HepG2 (cell line): Measurements from ENCODE around the gene E2F1. TPM values are rescaled to one million over a fixed set of nuclear protein-coding genes. Genes with fewer than 3 reads are reported as not detected.
A peak's percentile ranks its signal among the peaks of the same experiment; 100 is the strongest.

ENCODE experiments used
- ATF6 ChIP-seq: sonication (generic); formaldehyde crosslinking; conservative IDR thresholded peaks from 2 replicates; pipeline ENCODE4 v1.4.0; 2020; ENCODE audit warnings: missing genetic modification reagents
- EED ChIP-seq: sonication (generic); formaldehyde crosslinking; IDR thresholded peaks from 2 replicates; pipeline ENCODE4 v1.5.0; 2020; ENCODE audit warnings: mild to moderate bottlenecking, missing genetic modification reagents
- ERF ChIP-seq: IDR thresholded peaks from 2 replicates; pipeline ENCODE4 v1.6.1; 2018; ENCODE audit warnings: missing biosample characterization, missing genetic modification reagents
- HNRNPK ChIP-seq: fragments of 200-400 bp; formaldehyde crosslinking; IDR thresholded peaks from 2 replicates; pipeline ENCODE4 v1.6.1; 2018; ENCODE audit warnings: low read length, low read depth, moderate library complexity, mild to moderate bottlenecking; ENCODE audit not compliant: poor library complexity, severe bottlenecking
- IRF9 ChIP-seq: sonication (generic); formaldehyde crosslinking; IDR thresholded peaks from 2 replicates; pipeline ENCODE4 v1.8.0; 2022; ENCODE audit warnings: missing genetic modification reagents, mild to moderate bottlenecking, borderline replicate concordance
- KAT2B ChIP-seq: fragments of 150-350 bp; IDR thresholded peaks from 2 replicates; pipeline ENCODE4 v1.6.1; 2014; ENCODE audit warnings: low read depth, low read length, borderline replicate concordance
- MLLT10 ChIP-seq: sonication (generic); formaldehyde crosslinking; IDR thresholded peaks from 2 replicates; pipeline ENCODE4 v1.4.0; 2020; ENCODE audit warnings: missing genetic modification reagents
- NFIB ChIP-seq: sonication (generic); formaldehyde crosslinking; IDR thresholded peaks from 2 replicates; pipeline ENCODE4 v1.9.0; 2021; ENCODE audit warnings: missing genetic modification reagents, mild to moderate bottlenecking, borderline replicate concordance
- RXRB ChIP-seq: IDR thresholded peaks from 2 replicates; pipeline ENCODE4 v1.6.1; 2016; ENCODE audit warnings: borderline replicate concordance, missing genetic modification reagents, missing compliant biosample characterization
- SNAPC2 ChIP-seq: sonication (generic); formaldehyde crosslinking; IDR thresholded peaks from 2 replicates; pipeline ENCODE4 v1.8.1; 2022; ENCODE audit warnings: mild to moderate bottlenecking, missing genetic modification reagents
- SP1 ChIP-seq, 2 experiments: fragments of 450-650 bp in 1 of 2; sonication (generic) in 1 of 2; formaldehyde crosslinking in 1 of 2; IDR thresholded peaks; 2 replicates each; pipeline versions ENCODE4 v1.4.0 to v1.6.1; 2016 to 2020; ENCODE audit warnings: missing genetic modification reagents in 1 of 2
- ZMYM3 ChIP-seq: sonication (generic); formaldehyde crosslinking; IDR thresholded peaks from 2 replicates; pipeline ENCODE4 v1.5.1; 2020; ENCODE audit warnings: mild to moderate bottlenecking, missing genetic modification reagents
- ZNF224 ChIP-seq: sonication (generic); formaldehyde crosslinking; IDR thresholded peaks from 2 replicates; pipeline ENCODE4 v1.5.0; 2020; ENCODE audit warnings: mild to moderate bottlenecking, missing genetic modification reagents
- ZNF484 ChIP-seq: sonication (generic); formaldehyde crosslinking; IDR thresholded peaks from 2 replicates; pipeline ENCODE4 v1.5.1; 2020; ENCODE audit warnings: mild to moderate bottlenecking, low read depth, missing genetic modification reagents, borderline replicate concordance
- ZNF580 ChIP-seq: IDR thresholded peaks from 2 replicates; pipeline ENCODE4 v1.6.1; 2016; ENCODE audit warnings: low read depth, borderline replicate concordance
- ZNF614 ChIP-seq: IDR thresholded peaks from 2 replicates; pipeline ENCODE4 v1.6.1; 2018; ENCODE audit warnings: missing biosample characterization, missing genetic modification reagents, inconsistent platforms, borderline replicate concordance
- ZNF615 ChIP-seq: sonication (generic); formaldehyde crosslinking; IDR thresholded peaks from 2 replicates; pipeline ENCODE4 v1.5.0; 2020; ENCODE audit warnings: mild to moderate bottlenecking, missing genetic modification reagents, borderline replicate concordance
- polyA plus RNA-seq, 8 experiments: library from polyadenylated mRNA; depleted of rRNA in 3 of 8; stranded (reverse) in 7 of 8; unstranded in 1 of 8; fragments of >200 nt; fragmentation: Illumina TruSeq in 4 of 8; extraction: Trizol in 4 of 8; gene quantifications; 2 replicates each; pipeline versions ENCODE4 v1.2.1 to v1.2.3, GENCODE V29; 2011 to 2016; ENCODE audit warnings: low read depth in 4 of 8, missing spikeins in 1 of 8, mixed read lengths in 1 of 8; ENCODE audit not compliant: insufficient read depth in 1 of 8
- total RNA-seq, 5 experiments: library from RNA; depleted of rRNA; stranded (reverse); fragments of >200 nt; fragmentation: Illumina TruSeq; extraction: Trizol; gene quantifications; 2 replicates each; pipeline ENCODE4 v1.2.3, GENCODE V29; 2016; ENCODE audit warnings: low read depth in 1 of 5
- TF ChIP-seq, protein P1 (sequence below): IDR thresholded peaks from 2 replicates; pipeline ENCODE4 v1.6.1; 2012; ENCODE audit warnings: low read length, improper control_type of control experiment
- TF ChIP-seq, protein P2 (sequence below): sonication (generic); formaldehyde crosslinking; IDR thresholded peaks from 2 replicates; pipeline ENCODE4 v1.8.0; 2022; ENCODE audit warnings: low read depth, missing genetic modification reagents
- TF ChIP-seq, protein P3 (sequence below): sonication (generic); formaldehyde crosslinking; IDR thresholded peaks from 2 replicates; pipeline ENCODE4 v1.5.0; 2020; ENCODE audit warnings: mild to moderate bottlenecking, missing genetic modification reagents, borderline replicate concordance

Gene E2F1
- total and polyA plus RNA-seq, 2 of the 13 experiments (the other 11 are each of a cell fraction or from before 2014, with no cell fraction given), result 25.5 to 39.4 TPM

- TF ChIP-seq, protein P1, sequence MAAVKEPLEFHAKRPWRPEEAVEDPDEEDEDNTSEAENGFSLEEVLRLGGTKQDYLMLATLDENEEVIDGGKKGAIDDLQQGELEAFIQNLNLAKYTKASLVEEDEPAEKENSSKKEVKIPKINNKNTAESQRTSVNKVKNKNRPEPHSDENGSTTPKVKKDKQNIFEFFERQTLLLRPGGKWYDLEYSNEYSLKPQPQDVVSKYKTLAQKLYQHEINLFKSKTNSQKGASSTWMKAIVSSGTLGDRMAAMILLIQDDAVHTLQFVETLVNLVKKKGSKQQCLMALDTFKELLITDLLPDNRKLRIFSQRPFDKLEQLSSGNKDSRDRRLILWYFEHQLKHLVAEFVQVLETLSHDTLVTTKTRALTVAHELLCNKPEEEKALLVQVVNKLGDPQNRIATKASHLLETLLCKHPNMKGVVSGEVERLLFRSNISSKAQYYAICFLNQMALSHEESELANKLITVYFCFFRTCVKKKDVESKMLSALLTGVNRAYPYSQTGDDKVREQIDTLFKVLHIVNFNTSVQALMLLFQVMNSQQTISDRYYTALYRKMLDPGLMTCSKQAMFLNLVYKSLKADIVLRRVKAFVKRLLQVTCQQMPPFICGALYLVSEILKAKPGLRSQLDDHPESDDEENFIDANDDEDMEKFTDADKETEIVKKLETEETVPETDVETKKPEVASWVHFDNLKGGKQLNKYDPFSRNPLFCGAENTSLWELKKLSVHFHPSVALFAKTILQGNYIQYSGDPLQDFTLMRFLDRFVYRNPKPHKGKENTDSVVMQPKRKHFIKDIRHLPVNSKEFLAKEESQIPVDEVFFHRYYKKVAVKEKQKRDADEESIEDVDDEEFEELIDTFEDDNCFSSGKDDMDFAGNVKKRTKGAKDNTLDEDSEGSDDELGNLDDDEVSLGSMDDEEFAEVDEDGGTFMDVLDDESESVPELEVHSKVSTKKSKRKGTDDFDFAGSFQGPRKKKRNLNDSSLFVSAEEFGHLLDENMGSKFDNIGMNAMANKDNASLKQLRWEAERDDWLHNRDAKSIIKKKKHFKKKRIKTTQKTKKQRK, result no peak
- TF ChIP-seq, protein P2, sequence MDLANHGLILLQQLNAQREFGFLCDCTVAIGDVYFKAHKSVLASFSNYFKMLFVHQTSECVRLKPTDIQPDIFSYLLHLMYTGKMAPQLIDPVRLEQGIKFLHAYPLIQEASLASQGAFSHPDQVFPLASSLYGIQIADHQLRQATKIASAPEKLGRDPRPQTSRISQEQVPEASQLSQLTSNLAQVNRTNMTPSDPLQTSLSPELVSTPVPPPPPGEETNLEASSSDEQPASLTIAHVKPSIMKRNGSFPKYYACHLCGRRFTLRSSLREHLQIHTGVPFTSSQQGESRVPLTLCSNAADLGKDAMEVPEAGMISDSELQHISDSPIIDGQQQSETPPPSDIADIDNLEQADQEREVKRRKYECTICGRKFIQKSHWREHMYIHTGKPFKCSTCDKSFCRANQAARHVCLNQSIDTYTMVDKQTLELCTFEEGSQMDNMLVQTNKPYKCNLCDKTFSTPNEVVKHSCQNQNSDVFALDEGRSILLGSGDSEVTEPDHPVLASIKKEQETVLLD (CRISPR knock-in tag), result no peak
- TF ChIP-seq RXRB (CRISPR knock-in tag) (peak; percentile 56; the same call in 1 of the 2 replicates), IRF9 (CRISPR knock-in tag) (no peak), MLLT10 (CRISPR knock-in tag) (no peak), ZMYM3 (CRISPR knock-in tag) (no peak), ATF6 (CRISPR knock-in tag) (no peak), SP1 (IDR thresholded peaks at IDR 0.05) (no peak), SP1 (CRISPR knock-in tag; IDR thresholded peaks at IDR 0.05) (0 out of 2 replicates have a peak, but pooled peaks have one; percentile 3), EED (CRISPR knock-in tag) (no peak), KAT2B (no peak), ZNF615 (CRISPR knock-in tag) (no peak), ZNF484 (CRISPR knock-in tag) (no peak), ZNF224 (CRISPR knock-in tag) (no peak), ERF (CRISPR knock-in tag) (no peak), ZNF580 (peak; percentile 4; the same call in 1 of the 2 replicates), NFIB (CRISPR knock-in tag) (no peak), SNAPC2 (CRISPR knock-in tag) (no peak), ZNF614 (CRISPR knock-in tag) (no peak), HNRNPK (peak; percentile 68)
- TF ChIP-seq, protein P3, sequence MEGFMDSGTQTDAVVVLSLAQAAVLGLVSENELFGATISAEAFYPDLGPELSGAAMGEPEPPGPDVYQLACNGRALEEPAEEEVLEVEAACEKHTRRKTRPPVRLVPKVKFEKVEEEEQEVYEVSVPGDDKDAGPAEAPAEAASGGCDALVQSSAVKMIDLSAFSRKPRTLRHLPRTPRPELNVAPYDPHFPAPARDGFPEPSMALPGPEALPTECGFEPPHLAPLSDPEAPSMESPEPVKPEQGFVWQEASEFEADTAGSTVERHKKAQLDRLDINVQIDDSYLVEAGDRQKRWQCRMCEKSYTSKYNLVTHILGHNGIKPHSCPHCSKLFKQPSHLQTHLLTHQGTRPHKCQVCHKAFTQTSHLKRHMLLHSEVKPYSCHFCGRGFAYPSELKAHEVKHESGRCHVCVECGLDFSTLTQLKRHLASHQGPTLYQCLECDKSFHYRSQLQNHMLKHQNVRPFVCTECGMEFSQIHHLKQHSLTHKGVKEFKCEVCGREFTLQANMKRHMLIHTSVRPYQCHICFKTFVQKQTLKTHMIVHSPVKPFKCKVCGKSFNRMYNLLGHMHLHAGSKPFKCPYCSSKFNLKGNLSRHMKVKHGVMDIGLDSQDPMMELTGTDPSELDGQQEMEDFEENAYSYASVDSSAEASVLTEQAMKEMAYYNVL, result 0 out of 2 replicates have a peak, but pooled peaks have one; percentile 32
Measured at GRCh38 chr20:33709398-33709797, 23.2 kb upstream of the E2F1 start (continued).
